HEK293T (cell line): Measurements from ENCODE around the gene KIR3DL3.
"Not testable (repeated sequence)": the region's sequence is repeated elsewhere in the genome, so short reads cannot be mapped to it uniquely, and the experiment has no call there.

Experiments used
- CTCF ChIA-PET: fragments of 350-600 bp; formaldehyde crosslinking; extraction: SDS; loops from one replicate; lab custom pipeline; 2021; ENCODE audit warnings: antibody characterized with exemption, inconsistent platforms; lab: Yijun Ruan, JAX
- POLR2A ChIA-PET: fragments of 350-600 bp; formaldehyde crosslinking; extraction: SDS; loops from one replicate; lab custom pipeline; 2020; ENCODE audit warnings: antibody characterized with exemption, inconsistent platforms; lab: Yijun Ruan, JAX
- DNase-seq: peaks from one replicate; pipeline ENCODE4 v3.0.0; 2012; ENCODE audit warnings: mixed read lengths; ENCODE audit errors: extremely low spot score
- ARNT ChIP-seq: fragments of 450-650 bp; IDR thresholded peaks from 2 replicates; pipeline ENCODE4 v1.6.1; 2017; ENCODE audit warnings: mild to moderate bottlenecking
- BHLHE40 ChIP-seq: fragments of 450-650 bp; IDR thresholded peaks from 2 replicates; pipeline ENCODE4 v1.6.1; 2016; ENCODE audit warnings: mild to moderate bottlenecking, moderate library complexity, borderline replicate concordance
- CTBP1 ChIP-seq: fragments of 450-650 bp; IDR thresholded peaks from 2 replicates; pipeline ENCODE4 v1.6.1; 2016; ENCODE audit warnings: borderline replicate concordance
- ELF4 ChIP-seq: fragments of 450-650 bp; IDR thresholded peaks from 2 replicates; pipeline ENCODE4 v1.6.1; 2017; ENCODE audit warnings: antibody characterized with exemption
- FOXA1 ChIP-seq: fragments of 450-650 bp; IDR thresholded peaks from 2 replicates; pipeline ENCODE4 v1.6.1; 2016; ENCODE audit warnings: mild to moderate bottlenecking
- FOXK2 ChIP-seq: fragments of 450-650 bp; IDR thresholded peaks from 2 replicates; pipeline ENCODE4 v1.6.1; 2016; ENCODE audit warnings: mild to moderate bottlenecking
- FOXM1 ChIP-seq: fragments of 450-650 bp; IDR thresholded peaks from 2 replicates; pipeline ENCODE4 v1.6.1; 2017; ENCODE audit warnings: mild to moderate bottlenecking, borderline replicate concordance
- HDGF ChIP-seq: fragments of 450-650 bp; IDR thresholded peaks from 2 replicates; pipeline ENCODE4 v1.6.1; 2017; ENCODE audit warnings: antibody characterized with exemption, borderline replicate concordance
- L3MBTL2 ChIP-seq: fragments of 450-650 bp; conservative IDR thresholded peaks from 2 replicates; pipeline ENCODE4 v1.6.1; 2016; ENCODE audit warnings: mild to moderate bottlenecking
- LEF1 ChIP-seq: fragments of 450-650 bp; IDR thresholded peaks from 2 replicates; pipeline ENCODE4 v1.6.1; 2017; ENCODE audit warnings: mild to moderate bottlenecking, borderline replicate concordance
- NFRKB ChIP-seq: fragments of 450-650 bp; IDR thresholded peaks from 2 replicates; pipeline ENCODE4 v1.6.1; 2016; ENCODE audit warnings: mild to moderate bottlenecking, moderate library complexity
- SP1 ChIP-seq: fragments of 450-650 bp; IDR thresholded peaks from 2 replicates; pipeline ENCODE4 v1.6.1; 2017
- SUZ12 ChIP-seq: fragments of 450-650 bp; IDR thresholded peaks from 2 replicates; pipeline ENCODE4 v1.6.1; 2016; ENCODE audit warnings: mild to moderate bottlenecking
- TARDBP ChIP-seq: fragments of 450-650 bp; IDR thresholded peaks from 2 replicates; pipeline ENCODE4 v1.6.1; 2016
- ZNF384 ChIP-seq: fragments of 450-650 bp; IDR thresholded peaks from 2 replicates; pipeline ENCODE4 v1.6.1; 2016
- TF ChIP-seq, protein P1 (sequence below): fragments of 450-650 bp; IDR thresholded peaks from 2 replicates; pipeline ENCODE4 v1.6.1; 2016

KIR3DL3 gene

DNA sequence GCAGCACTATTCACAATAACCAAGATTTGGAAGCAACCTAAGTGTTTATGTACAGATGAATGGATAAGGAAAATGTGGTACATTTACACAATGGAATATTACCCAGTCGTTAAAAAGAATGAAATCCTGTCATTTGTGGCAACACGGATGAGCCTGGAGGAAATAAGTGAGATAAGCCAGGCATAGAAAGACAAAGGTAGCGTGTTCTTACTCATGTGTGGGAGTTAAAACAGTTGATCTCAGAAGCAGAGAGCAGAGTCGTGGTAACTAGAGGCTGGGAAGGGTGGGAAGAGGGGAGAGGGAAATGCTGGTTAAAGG, 32.0 kb upstream of the KIR3DL3 start:
- no peak for TF ChIP-seq ELF4
- TF ChIP-seq ARNT, result no peak
- TF ChIP-seq L3MBTL2, result no peak
- no peak for TF ChIP-seq CTBP1
- no peak for TF ChIP-seq TARDBP
- TF ChIP-seq NFRKB, result no peak
- TF ChIP-seq, protein P1, sequence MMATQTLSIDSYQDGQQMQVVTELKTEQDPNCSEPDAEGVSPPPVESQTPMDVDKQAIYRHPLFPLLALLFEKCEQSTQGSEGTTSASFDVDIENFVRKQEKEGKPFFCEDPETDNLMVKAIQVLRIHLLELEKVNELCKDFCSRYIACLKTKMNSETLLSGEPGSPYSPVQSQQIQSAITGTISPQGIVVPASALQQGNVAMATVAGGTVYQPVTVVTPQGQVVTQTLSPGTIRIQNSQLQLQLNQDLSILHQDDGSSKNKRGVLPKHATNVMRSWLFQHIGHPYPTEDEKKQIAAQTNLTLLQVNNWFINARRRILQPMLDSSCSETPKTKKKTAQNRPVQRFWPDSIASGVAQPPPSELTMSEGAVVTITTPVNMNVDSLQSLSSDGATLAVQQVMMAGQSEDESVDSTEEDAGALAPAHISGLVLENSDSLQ, result no peak
- TF ChIP-seq FOXM1, result no peak
- no peak for TF ChIP-seq HDGF
- no peak for TF ChIP-seq SUZ12
- TF ChIP-seq LEF1, result no peak
- ChIA-PET POLR2A (no interaction called here), CTCF (no interaction called here)
- DNase-seq, result no peak

DNA sequence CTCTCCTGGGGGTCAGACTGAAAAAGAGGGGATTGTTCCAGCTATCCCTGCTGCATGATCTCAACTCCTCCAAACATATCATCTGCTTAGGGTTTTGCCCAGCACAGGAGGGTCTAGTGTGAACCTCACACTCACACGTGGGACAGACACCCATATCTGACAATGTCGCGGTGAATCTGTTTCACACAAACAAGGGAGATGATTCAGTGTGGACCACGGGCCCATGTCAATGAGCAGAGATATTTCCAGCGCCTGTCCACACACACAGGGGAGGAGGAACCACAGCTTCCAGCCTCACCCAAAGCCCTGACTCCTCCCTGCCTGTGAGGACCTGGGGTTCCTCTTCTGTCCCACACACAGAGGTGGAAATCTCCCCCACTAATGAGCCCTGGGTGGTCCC, 29.6 kb upstream of the KIR3DL3 start:
- DNase-seq, result no peak
- CTCF ChIA-PET, result no interaction called here
- no peak for TF ChIP-seq FOXK2
- no peak for TF ChIP-seq BHLHE40
- no peak for TF ChIP-seq HDGF
- TF ChIP-seq NFRKB, result no peak
- TF ChIP-seq FOXM1, result no peak
- TF ChIP-seq, protein P1, result no peak
- TF ChIP-seq TARDBP, result no peak
- POLR2A ChIA-PET, result no interaction called here

DNA sequence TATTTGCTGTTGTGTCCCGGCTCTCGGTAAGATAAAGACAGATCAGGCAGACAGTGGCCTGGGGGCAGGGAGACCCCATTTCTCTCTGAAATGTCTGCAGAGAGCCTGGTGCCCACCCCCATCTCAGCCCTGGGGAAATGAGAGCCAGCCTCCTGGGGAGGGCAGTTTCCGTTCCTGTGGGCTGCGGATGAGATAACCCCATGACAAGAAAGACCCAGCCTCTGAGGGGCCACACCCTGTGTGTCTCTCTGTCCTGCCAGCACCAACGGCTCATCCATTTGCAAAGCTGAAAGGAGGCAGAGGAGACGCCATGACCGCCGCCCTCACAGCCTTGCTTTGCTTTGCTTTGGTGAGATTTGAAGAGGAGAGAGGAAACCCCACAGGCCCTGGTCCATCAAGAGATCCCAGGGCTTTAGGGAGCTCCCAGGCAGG, 28.1 kb upstream of the KIR3DL3 start:
- no peak for DNase-seq
- TF ChIP-seq BHLHE40 (no peak), SP1 (no peak), LEF1 (no peak)
- ChIA-PET POLR2A (no interaction called here), CTCF (no interaction called here)

DNA sequence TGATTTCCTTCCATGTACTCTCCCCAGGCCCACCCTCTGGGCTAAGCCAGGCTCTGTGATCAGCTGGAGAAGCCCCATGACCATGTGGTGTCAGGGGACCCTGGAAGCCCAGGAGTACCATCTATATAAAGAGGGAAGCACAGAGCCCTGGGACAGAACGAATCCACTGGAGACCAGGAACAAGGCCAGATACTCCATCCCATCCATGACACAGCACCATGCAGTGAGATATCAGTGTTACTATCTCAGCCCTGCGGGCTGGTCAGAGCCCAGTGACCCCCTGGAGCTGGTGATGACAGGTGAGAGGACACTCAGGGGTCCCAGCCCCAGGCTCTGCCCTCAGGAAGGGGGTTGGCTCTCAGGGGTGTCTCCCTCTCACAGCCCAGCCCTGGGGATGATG, 27.5 kb upstream of the KIR3DL3 start:
- ChIA-PET CTCF (no interaction called here), POLR2A (no interaction called here)
- DNase-seq, result no peak
- TF ChIP-seq ELF4 (no peak), TARDBP (no peak), SP1 (no peak), NFRKB (no peak), HDGF (no peak), CTBP1 (no peak), FOXK2 (no peak), FOXM1 (no peak), ARNT (no peak), L3MBTL2 (no peak), LEF1 (no peak)
- TF ChIP-seq, protein P1, result no peak

DNA sequence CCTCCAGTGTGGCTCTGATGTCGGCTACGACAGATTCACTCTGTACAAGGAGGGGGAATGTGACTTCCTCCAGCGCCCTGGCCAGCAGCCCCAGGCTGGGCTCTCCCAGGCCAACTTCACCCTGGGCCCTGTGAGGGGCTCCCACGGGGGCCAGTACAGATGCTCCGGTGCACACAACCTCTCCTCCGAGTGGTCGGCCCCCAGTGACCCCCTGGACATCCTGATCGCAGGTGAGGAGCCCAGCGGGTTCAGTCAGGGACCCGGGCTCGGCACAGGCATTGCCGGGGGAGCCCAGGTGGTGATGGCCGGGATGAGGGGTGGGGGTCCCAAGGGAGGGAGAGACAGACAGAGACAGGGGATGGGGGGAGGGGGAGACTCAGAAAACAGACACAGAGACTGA, 26.5 kb upstream of the KIR3DL3 start:
- DNase-seq, CTCF ChIA-PET, POLR2A ChIA-PET: not testable (repeated sequence)

DNA sequence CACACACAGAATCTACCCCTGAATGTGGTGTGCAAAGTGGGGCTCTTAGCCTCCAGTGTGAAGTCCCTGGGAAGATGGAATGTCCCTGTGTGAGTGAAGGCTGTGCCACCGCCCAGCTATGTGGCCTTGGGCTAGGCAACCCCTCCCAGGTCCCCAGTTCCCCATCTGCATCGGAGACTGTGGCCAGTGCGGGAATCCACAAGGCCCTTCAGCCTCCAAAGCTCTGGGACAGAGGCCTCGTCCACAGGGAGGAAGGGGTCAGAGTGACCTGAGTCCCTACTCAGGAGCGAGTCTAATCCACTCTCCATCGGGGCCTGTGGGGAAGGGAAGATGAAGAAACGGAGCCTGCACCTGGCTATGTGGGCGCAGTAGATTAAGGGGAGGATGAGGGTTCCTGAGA, 19.3 kb upstream of the KIR3DL3 start:
- POLR2A ChIA-PET, result no interaction called here
- no peak for DNase-seq
- CTCF ChIA-PET, result no interaction called here
- TF ChIP-seq ZNF384 (no peak), BHLHE40 (no peak), FOXM1 (no peak), SP1 (no peak), FOXK2 (no peak), SUZ12 (no peak)

DNA sequence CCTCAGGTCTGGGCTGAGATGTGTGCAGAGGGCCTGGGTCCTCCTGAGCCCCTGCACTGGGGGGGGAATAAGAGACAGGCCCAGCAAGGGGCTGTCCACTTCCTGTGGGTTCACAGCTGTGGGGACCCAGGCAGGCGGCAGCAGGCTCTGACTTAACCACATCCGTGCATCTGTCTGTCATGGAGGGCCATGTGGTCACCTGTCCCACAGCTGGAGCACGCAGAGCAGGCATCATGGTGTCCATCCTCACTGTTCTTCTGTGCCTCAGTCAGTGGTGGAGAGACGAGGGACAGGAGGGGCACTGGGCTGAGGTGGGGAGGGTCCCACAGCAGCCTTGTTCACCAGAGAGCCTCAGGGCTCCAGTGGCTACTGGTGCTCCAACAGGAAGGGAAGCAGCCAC, 16.3 kb upstream of the KIR3DL3 start:
- no peak for TF ChIP-seq FOXA1
- no peak for TF ChIP-seq SUZ12
- TF ChIP-seq BHLHE40, result no peak
- no peak for TF ChIP-seq NFRKB
- no peak for TF ChIP-seq LEF1
- no peak for TF ChIP-seq SP1
- TF ChIP-seq ELF4, result no peak
- no peak for TF ChIP-seq TARDBP
- TF ChIP-seq, protein P1, result no peak
- TF ChIP-seq FOXM1, result no peak
- TF ChIP-seq L3MBTL2, result no peak
- no peak for TF ChIP-seq ARNT
- no peak for TF ChIP-seq ZNF384
- no peak for TF ChIP-seq CTBP1
- TF ChIP-seq HDGF, result no peak
- no peak for TF ChIP-seq FOXK2
- no peak for DNase-seq
- CTCF ChIA-PET, result no interaction called here
- POLR2A ChIA-PET, result no interaction called here
